GM12875 (cell line): ENCODE data around the gene TMEM147.
A peak's percentile ranks its signal among the peaks of the same experiment; 100 is the strongest.

Experiments used
- H3K4me3 ChIP-seq: one replicate; pipeline ENCODE4 v1.5.1; 2011; ENCODE audit warnings: low read depth, low read length, control low read depth
- TF ChIP-seq, protein P1 (sequence below): IDR thresholded peaks from 2 replicates; pipeline ENCODE4 v1.5.1; 2011; ENCODE audit warnings: low read depth, mild to moderate bottlenecking, control low read depth, inconsistent platforms, low read length, moderate library complexity, borderline replicate concordance; ENCODE audit not compliant: insufficient read depth

The TMEM147 gene, protein sequence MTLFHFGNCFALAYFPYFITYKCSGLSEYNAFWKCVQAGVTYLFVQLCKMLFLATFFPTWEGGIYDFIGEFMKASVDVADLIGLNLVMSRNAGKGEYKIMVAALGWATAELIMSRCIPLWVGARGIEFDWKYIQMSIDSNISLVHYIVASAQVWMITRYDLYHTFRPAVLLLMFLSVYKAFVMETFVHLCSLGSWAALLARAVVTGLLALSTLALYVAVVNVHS

DNA sequence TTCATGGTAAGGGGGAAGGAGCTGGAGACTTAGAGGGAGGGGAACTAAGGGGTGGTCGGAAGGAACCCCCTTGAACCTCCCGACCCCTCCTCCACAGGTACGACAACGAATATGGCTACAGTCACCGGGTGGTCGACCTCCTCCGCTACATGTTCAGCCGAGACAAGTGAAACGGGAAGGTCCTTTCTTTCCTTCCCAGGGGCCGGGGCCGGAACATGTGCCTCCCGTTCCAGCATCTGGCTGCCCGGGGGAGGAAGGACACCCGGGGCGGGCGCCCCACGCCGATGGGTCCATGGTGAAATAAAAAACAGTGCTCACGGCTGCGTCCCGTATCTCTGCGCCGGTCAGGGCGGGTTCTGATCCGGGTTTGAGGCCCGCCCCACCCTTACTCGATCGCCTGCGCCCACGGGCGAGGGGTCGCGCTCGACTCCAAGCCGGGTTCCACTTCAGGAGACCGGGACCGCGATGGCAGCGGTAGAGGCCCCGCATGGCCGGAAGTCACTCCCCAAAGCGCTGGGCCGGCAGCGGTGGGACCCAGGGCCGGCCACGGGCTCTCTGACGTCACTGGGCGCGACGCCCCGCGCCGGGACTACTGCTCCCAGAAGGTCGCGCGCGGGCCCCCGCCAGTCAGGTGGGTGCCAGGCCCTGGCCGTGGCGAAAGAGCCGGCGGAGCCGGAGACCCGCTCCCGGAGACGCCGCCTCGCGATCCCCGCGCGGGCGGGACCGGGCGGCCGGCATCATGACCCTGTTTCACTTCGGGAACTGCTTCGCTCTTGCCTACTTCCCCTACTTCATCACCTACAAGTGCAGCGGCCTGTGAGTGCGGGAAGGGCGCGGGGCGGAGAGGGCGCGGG is at the start of gene TMEM147:
Gene TMEM147, plus strand, starts transcription at position 626 of the 854 bp plus-strand sequence. Its CDS starts 114 bp downstream, at position 740.
- H3K4me3 ChIP-seq, result peak within 1 kb of the TSS; percentile 77
- TF ChIP-seq, protein P1, sequence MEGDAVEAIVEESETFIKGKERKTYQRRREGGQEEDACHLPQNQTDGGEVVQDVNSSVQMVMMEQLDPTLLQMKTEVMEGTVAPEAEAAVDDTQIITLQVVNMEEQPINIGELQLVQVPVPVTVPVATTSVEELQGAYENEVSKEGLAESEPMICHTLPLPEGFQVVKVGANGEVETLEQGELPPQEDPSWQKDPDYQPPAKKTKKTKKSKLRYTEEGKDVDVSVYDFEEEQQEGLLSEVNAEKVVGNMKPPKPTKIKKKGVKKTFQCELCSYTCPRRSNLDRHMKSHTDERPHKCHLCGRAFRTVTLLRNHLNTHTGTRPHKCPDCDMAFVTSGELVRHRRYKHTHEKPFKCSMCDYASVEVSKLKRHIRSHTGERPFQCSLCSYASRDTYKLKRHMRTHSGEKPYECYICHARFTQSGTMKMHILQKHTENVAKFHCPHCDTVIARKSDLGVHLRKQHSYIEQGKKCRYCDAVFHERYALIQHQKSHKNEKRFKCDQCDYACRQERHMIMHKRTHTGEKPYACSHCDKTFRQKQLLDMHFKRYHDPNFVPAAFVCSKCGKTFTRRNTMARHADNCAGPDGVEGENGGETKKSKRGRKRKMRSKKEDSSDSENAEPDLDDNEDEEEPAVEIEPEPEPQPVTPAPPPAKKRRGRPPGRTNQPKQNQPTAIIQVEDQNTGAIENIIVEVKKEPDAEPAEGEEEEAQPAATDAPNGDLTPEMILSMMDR, result no peak

DNA sequence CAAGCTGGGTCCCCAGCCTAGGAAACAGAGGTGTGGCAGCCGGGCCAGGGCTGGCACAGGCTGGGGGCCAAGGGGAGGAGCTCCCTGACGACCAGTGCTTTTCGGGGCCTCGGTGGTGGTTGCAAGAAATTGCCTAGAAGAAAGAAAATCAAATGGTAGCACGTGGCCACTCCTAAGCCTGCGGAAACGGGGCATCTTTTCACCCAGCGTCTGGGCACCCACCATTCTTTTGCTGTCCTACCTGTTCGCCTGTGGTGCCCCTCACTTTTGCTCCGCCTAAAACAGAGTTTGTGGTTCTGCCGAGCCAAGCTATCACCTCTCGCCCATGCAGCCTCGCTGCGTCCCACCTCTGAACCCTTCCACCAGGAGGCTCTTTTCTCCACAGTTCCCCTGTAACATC is 48.0 kb upstream of the TMEM147 start:
- H3K4me3 ChIP-seq, result no peak overlapping the region
- TF ChIP-seq, protein P1, result no peak

DNA sequence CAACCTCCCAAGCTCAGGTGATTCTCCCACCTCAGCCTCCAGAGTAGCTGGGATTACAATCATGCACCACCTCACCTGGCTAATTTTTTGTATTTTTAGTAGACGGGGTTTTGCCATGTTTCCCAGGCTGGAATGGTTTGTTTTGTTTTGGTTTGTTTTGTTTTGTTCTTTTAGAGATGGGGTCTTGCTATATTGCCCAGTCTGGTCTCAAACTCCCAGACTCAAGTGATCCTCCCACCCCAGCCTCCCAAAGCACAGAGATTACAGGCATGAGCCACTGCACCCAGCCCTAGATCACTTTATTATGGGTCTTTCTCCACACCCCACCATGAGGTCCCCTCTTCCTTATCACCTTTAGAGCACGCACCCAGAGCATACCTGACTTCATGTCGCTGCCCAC is 47.2 kb upstream of the TMEM147 start:
- TF ChIP-seq, protein P1, result no peak
- no peak overlapping the region for H3K4me3 ChIP-seq

DNA sequence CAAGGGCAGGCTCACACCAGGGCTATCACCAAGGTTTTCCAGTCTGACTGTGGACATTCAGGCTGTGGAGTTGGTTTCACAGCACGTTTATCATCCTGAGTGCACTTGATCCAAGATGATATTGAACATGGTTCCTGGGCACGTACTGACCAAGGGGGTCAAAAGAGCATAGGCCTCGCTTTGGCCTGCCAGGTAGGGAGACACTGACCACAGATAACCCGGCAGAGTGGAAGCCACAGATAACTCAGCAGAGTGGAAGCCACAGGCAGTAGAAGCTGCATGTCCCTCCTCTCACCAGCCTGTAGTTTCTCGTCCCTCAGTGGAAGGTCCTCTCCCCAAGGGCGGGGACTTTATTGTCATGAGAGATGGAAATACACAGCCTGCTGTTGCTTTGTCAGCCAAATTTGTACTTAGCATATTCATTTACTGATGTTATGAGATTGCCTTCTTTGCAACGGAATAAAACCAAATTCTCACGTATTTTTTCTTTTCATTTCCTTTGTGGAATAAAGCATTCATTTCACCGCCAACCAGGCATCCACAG is 46.4 kb upstream of the TMEM147 start:
- H3K4me3 ChIP-seq, result no peak overlapping the region
- TF ChIP-seq, protein P1, result no peak

DNA sequence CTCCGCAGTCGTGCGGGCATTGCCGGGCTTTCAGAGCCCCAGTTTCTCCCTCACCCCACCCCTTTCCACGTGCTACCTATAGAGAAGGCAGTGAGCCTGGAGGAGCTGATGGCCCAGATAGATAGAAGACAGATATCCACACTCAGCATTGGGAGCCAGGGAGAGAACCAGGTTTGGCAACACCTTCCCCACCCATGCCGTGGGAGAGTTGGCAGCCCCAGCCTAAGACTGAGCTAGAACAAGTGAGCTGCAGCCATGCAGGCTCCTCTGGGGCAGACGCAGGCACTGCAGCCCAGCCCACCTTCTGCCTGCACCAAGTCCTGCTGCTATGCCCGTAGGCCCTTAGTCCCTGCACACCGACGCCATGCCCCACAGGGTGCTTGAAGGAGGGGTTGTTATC is 44.8 kb upstream of the TMEM147 start:
- TF ChIP-seq, protein P1, result no peak
- H3K4me3 ChIP-seq, result no peak overlapping the region

DNA sequence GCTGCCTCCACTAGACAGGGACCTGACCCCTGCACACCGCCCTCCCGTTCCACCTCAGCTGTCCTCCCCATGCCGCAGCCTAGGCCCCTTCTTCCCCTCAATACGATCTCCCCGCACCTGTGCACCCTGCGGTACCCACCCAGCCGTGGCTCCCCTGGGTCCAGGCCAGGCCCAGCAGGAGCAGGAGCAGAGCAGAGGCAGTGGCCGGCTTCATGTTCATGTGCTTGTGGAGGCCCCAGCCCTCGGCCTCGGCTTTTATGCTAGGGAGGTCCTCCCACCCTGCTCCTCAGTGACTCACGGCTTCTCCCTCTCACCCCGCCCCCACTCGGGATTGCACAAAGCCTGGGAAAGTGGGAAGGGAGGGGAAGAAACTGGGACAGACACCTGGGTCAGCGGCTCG is 43.7 kb upstream of the TMEM147 start:
- TF ChIP-seq, protein P1, result no peak
- no peak overlapping the region for H3K4me3 ChIP-seq
